LNCaP clone FGC (cell line): ENCODE data around the gene MAPK8.

Experiments used
- DNase-seq: peaks from one replicate; pipeline ENCODE4 v3.0.0-alpha.2; 2011; ENCODE audit warnings: low read depth
- H3K4me3 ChIP-seq: 2 replicates; pipeline ENCODE4 v1.5.1; 2011; ENCODE audit warnings: mild to moderate bottlenecking, low read depth, low read length, control low read depth
- CTCF ChIP-seq: IDR thresholded peaks from 2 replicates; pipeline ENCODE4 v1.5.1; 2012; ENCODE audit warnings: mild to moderate bottlenecking; ENCODE audit not compliant: control insufficient read depth, insufficient read depth; ENCODE audit errors: extremely low read depth

Gene MAPK8

GRCh38 chr10:48472501-48473069, 166.1 kb downstream of the MAPK8 start:
- no peak for TF ChIP-seq CTCF
- no peak for DNase-seq
- H3K4me3 ChIP-seq, result no peak overlapping the region

GRCh38 chr10:48473704-48474103, 167.2 kb downstream of the MAPK8 start:
- no peak for TF ChIP-seq CTCF
- no peak for DNase-seq
- no peak overlapping the region for H3K4me3 ChIP-seq

GRCh38 chr10:48474765-48475365, 168.4 kb downstream of the MAPK8 start:
- TF ChIP-seq CTCF, result no peak
- H3K4me3 ChIP-seq, result no peak overlapping the region
- no peak for DNase-seq

GRCh38 chr10:48475943-48476278, 169.4 kb downstream of the MAPK8 start:
- H3K4me3 ChIP-seq, result no peak overlapping the region
- no peak for TF ChIP-seq CTCF
- no peak for DNase-seq

- TF ChIP-seq CTCF, result no peak
- H3K4me3 ChIP-seq, result no peak overlapping the region
- DNase-seq, result no peak
Observed at GRCh38 chr10:48476279-48476982, 170.0 kb downstream of the MAPK8 start.

GRCh38 chr10:48477141-48477540, 170.7 kb downstream of the MAPK8 start:
- no peak for TF ChIP-seq CTCF
- H3K4me3 ChIP-seq, result no peak overlapping the region
- DNase-seq, result no peak
